T-helper 1 cell treated with Interleukin-12 subunit alpha and Interleukin-12 subunit beta and Interleukin-4 antibody, amounts not matched to agents 30 μg/mL and 1 μg/mL, for 36 hours (primary cell): ENCODE results near the gene KXD1.

Experiments used
- H3K27ac Mint-ChIP-seq: one replicate; pipeline ENCODE4 v1.8.0; 2021; ENCODE audit warnings: mild to moderate bottlenecking, mixed read lengths
- H3K27me3 Mint-ChIP-seq: one replicate; pipeline ENCODE4 v1.8.0; 2021; ENCODE audit warnings: low read depth, mixed read lengths
- H3K36me3 Mint-ChIP-seq: one replicate; pipeline ENCODE4 v1.8.0; 2021; ENCODE audit warnings: low read depth, mixed read lengths
- H3K4me1 Mint-ChIP-seq: one replicate; pipeline ENCODE4 v1.8.0; 2021; ENCODE audit warnings: low read depth, mixed read lengths
- H3K4me3 Mint-ChIP-seq: one replicate; pipeline ENCODE4 v1.8.0; 2021; ENCODE audit warnings: mild to moderate bottlenecking, moderate library complexity, mixed read lengths
- H3K9me3 Mint-ChIP-seq: one replicate; pipeline ENCODE4 v1.8.0; 2021; ENCODE audit warnings: mixed read lengths

The KXD1 gene

GRCh38 chr19:18557411-18558201 lies at the start of gene KXD1:
Gene KXD1, plus strand, starts transcription at chr19:18557870. Its CDS starts 4,187 bp downstream, at chr19:18562057.
- Mint-ChIP-seq H3K36me3 (peaks cover 5% of the 10 kb centered on the region), H3K4me3 (peak within 1 kb of the TSS; percentile 91), H3K27me3 (no peaks in the 10 kb centered on the region), H3K27ac (peak within 1 kb of the TSS; percentile 93), H3K9me3 (no peaks in the 10 kb centered on the region), H3K4me1 (peaks cover 18% of the 10 kb centered on the region)

GRCh38 chr19:18508585-18508984 lies 49.1 kb upstream of the KXD1 start:
- Mint-ChIP-seq H3K4me3 (no peak overlapping the region), H3K27me3 (no peaks in the 10 kb centered on the region), H3K27ac (no peak overlapping the region), H3K36me3 (no peaks in the 10 kb centered on the region), H3K9me3 (no peaks in the 10 kb centered on the region), H3K4me1 (peaks cover 35% of the 10 kb centered on the region)

DNA sequence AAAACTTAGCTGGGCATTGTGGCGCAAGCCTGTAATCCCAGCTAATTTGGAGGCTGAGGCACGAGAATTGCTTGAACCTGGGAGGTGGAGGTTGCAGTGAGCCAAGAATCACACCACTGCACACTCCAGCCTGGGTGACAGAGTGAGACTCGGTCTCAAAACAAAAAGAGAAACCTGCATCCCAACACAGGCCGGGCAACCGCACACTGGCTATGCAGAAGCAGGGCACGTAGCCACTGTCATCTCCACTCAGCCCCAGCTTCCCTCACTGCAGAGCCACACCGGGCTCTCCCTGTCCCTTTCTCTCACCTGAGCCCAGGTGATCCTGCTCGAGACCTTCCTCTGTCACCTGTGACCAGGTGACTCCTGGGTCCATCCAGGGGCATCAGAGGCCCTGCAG lies 47.5 kb upstream of the KXD1 start:
- Mint-ChIP-seq H3K36me3 (no peaks in the 10 kb centered on the region), H3K27ac (no peak overlapping the region), H3K9me3 (no peaks in the 10 kb centered on the region), H3K4me3 (no peak overlapping the region), H3K27me3 (no peaks in the 10 kb centered on the region), H3K4me1 (peaks cover 30% of the 10 kb centered on the region)

DNA sequence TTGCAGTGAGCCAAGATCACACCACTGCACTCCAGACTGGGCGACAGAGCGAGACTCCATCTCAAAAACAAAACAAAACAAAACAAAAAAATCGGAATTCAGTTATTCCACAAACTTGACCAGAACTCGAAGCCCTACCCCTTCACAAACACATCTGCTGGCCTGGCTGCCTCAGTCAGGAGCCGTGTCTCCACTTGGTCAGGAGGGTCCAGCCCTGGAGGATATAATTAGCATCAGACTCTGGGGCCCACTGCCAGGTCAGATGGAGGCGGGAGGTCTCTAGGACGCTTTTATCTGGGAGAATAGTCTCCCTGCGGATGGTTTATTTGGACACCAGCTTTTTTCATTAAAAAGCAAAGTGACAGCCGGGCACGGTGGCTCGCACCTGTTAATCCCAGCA lies 43.8 kb upstream of the KXD1 start:
- H3K27ac Mint-ChIP-seq = no peak overlapping the region
- no peak overlapping the region for H3K4me3 Mint-ChIP-seq
- no peaks in the 10 kb centered on the region for H3K27me3 Mint-ChIP-seq
- H3K9me3 Mint-ChIP-seq = no peaks in the 10 kb centered on the region
- H3K36me3 Mint-ChIP-seq = no peaks in the 10 kb centered on the region
- H3K4me1 Mint-ChIP-seq = peaks cover 11% of the 10 kb centered on the region

DNA sequence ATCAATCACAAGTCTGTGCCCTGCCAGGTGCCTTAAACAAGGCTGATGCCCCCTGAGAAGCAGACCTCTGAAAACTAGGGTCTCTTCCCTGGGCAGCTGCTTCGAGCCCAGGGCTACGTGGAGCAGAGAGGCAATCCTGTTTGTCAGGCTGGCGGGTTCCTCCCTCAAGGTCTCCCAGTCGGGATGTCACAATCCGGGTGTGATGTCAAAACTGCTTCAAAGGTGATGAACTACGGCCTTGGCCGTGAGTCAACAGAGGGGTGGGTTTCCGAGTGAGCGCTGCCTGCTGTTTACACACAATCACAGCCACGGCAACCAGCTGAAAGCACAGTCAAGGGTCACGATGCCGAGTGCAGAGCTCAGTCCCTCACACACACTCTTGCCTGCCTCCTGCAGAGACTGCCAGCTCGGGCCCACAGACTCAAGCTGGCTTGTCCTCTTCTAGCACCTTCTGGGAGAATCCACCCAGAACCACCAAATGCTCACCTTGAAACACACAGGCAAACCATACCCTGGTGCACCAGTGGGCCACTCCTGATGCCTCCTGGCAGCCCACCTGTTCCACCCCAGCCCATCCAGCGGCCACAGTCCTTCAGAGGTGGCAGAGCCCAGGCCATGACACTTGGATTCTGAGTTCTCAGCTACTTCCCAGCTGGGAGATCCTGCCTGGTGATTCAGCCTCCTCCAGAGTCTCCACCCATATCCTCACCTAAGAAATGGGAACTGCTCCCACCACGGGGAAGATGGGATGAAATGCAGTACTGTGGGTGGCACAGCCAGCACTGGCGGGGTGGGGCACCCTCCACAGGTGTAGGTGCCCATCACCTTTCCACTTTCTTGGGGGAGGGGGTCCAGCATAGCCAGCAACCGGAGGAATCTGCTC lies 42.6 kb upstream of the KXD1 start:
- no peaks in the 10 kb centered on the region for H3K36me3 Mint-ChIP-seq
- H3K4me3 Mint-ChIP-seq = no peak overlapping the region
- no peaks in the 10 kb centered on the region for H3K9me3 Mint-ChIP-seq
- peaks cover 16% of the 10 kb centered on the region for H3K4me1 Mint-ChIP-seq
- no peaks in the 10 kb centered on the region for H3K27me3 Mint-ChIP-seq
- no peak overlapping the region for H3K27ac Mint-ChIP-seq

- H3K4me1 Mint-ChIP-seq = peaks cover 20% of the 10 kb centered on the region
- H3K27ac Mint-ChIP-seq = no peak overlapping the region
- no peak overlapping the region for H3K4me3 Mint-ChIP-seq
- H3K36me3 Mint-ChIP-seq = no peaks in the 10 kb centered on the region
- H3K27me3 Mint-ChIP-seq = no peaks in the 10 kb centered on the region
- H3K9me3 Mint-ChIP-seq = no peaks in the 10 kb centered on the region
Measured at GRCh38 chr19:18515959-18516358, 41.7 kb upstream of the KXD1 start.

GRCh38 chr19:18517606-18518005 lies 40.1 kb upstream of the KXD1 start:
- Mint-ChIP-seq H3K36me3 (no peaks in the 10 kb centered on the region), H3K27me3 (no peaks in the 10 kb centered on the region), H3K4me1 (peaks cover 23% of the 10 kb centered on the region), H3K4me3 (no peak overlapping the region), H3K27ac (no peak overlapping the region), H3K9me3 (no peaks in the 10 kb centered on the region)

- H3K9me3 Mint-ChIP-seq = no peaks in the 10 kb centered on the region
- peaks cover 19% of the 10 kb centered on the region for H3K4me1 Mint-ChIP-seq
- no peak overlapping the region for H3K4me3 Mint-ChIP-seq
- no peaks in the 10 kb centered on the region for H3K27me3 Mint-ChIP-seq
- no peaks in the 10 kb centered on the region for H3K36me3 Mint-ChIP-seq
- H3K27ac Mint-ChIP-seq = no peak overlapping the region
Measured at GRCh38 chr19:18518639-18519038, 39.0 kb upstream of the KXD1 start.

- Mint-ChIP-seq H3K27me3 (no peaks in the 10 kb centered on the region), H3K9me3 (no peaks in the 10 kb centered on the region), H3K4me3 (peak overlapping the region; percentile 96), H3K36me3 (no peaks in the 10 kb centered on the region), H3K27ac (peak overlapping the region; percentile 90), H3K4me1 (peaks cover 17% of the 10 kb centered on the region)
Measured at GRCh38 chr19:18519962-18520847, 37.5 kb upstream of the KXD1 start.

- Mint-ChIP-seq H3K9me3 (no peaks in the 10 kb centered on the region), H3K27me3 (no peaks in the 10 kb centered on the region), H3K27ac (peak overlapping the region; percentile 90), H3K4me1 (peaks cover 17% of the 10 kb centered on the region), H3K36me3 (no peaks in the 10 kb centered on the region), H3K4me3 (peak overlapping the region; percentile 96)
Measured at GRCh38 chr19:18520848-18521691, 36.6 kb upstream of the KXD1 start.

DNA sequence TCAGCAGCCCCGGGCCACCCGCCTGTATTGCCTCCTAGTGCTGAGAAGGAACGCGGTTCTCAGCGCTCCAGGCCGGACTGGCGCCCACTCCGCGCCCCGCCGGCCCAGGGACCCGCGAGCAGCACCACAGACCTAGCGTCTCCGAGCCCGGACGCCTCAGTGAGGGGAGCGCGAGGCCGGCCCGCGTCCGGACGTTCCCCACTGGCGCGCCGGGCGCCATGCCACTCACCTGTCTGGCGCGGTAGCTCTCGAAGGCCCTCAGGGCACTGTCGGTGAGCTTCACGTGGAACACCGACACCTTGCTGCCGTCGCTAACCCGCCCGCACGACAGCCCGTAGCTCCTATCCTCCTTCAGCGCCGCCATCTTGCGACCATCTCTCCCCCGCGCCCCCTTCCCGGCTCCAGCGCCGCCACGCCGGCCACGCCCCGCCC lies 36.0 kb upstream of the KXD1 start, which contains the start of gene ELL:
Gene ELL (minus strand): TSS at position 379 of the 432 bp plus-strand sequence. CDS start 15 bp downstream, at position 364.
- Mint-ChIP-seq H3K36me3 (no peaks in the 10 kb centered on the region), H3K4me3 (peak within 1 kb of the TSS; percentile 96), H3K27me3 (no peaks in the 10 kb centered on the region), H3K9me3 (no peaks in the 10 kb centered on the region), H3K27ac (peak within 1 kb of the TSS; percentile 91), H3K4me1 (peaks cover 14% of the 10 kb centered on the region)

- Mint-ChIP-seq H3K4me3 (peak overlapping the region; percentile 96), H3K27ac (peak overlapping the region; percentile 91)
Measured at GRCh38 chr19:18522124-18522861, 35.4 kb upstream of the KXD1 start.

More at GRCh38 chr19:18522124-18522861, 35.4 kb upstream of the KXD1 start:
- H3K27me3 Mint-ChIP-seq = no peaks in the 10 kb centered on the region
- H3K9me3 Mint-ChIP-seq = no peaks in the 10 kb centered on the region
- H3K36me3 Mint-ChIP-seq = no peaks in the 10 kb centered on the region
- H3K4me1 Mint-ChIP-seq = peaks cover 12% of the 10 kb centered on the region
